ENCODE measurements around the gene MPZL1. TPM values are rescaled to one million over a fixed set of nuclear protein-coding genes. Genes with fewer than 3 reads are reported as not detected.

The MPZL1 gene
- polyA plus RNA-seq, 3 donors: 23.1 to 63.6 (median 61.8) TPM

- no peaks in the 10 kb centered on the region for H3K27me3 ChIP-seq (ENCODE audit: control insufficient read depth in 2 of 2, insufficient read depth in 2 of 2, low read length in 2 of 2)
- no peaks in the 10 kb centered on the region for H3K36me3 Mint-ChIP-seq
- H3K4me2 ChIP-seq (replicated peaks; ENCODE audit: extremely low read depth, low read length, poor library complexity, severe bottlenecking): no peak overlapping the region
- no peaks in the 10 kb centered on the region for H3K79me2 ChIP-seq (ENCODE audit: insufficient read depth, low read length)
- H3K4me1 Mint-ChIP-seq: peaks cover 4% of the 10 kb centered on the region
- no peaks in the 10 kb centered on the region for H3K9me3 ChIP-seq (replicated peaks in 1 of 2; ENCODE audit: control insufficient read depth in 1 of 2, insufficient read depth in 1 of 2, low read length in 2 of 2)
- intact Hi-C loops (cut with micrococcal nuclease): no loop called here
- H3K9ac ChIP-seq (ENCODE audit: insufficient read depth, low read length, poor library complexity, severe bottlenecking): no peak overlapping the region
- peaks cover 0 to 4% (median 1%) of the 10 kb centered on the region in 3 donors for H3K27me3 Mint-ChIP-seq (ENCODE audit: low read depth in 3 of 3)
- no peak for DNase-seq
- no peak for TF ChIP-seq CTCF (IDR thresholded peaks at IDR 0.05)
- no peak overlapping the region for H2AFZ ChIP-seq (ENCODE audit: insufficient read depth, low read depth, low read length, poor library complexity, severe bottlenecking)
- no peaks in the 10 kb centered on the region for H3K4me1 ChIP-seq (ENCODE audit: control insufficient read depth in 1 of 2, insufficient read depth in 2 of 2, low read length in 2 of 2)
- H3K27ac Mint-ChIP-seq: no peak overlapping the region
- H3K9me3 Mint-ChIP-seq: peaks cover 0 to 3% (median 0%) of the 10 kb centered on the region in 7 donors
- no peak overlapping the region for H3K27ac ChIP-seq (ENCODE audit: low read depth in 1 of 2, low read length in 2 of 2)
- H3K4me3 ChIP-seq (replicated peaks in 1 of 3; ENCODE audit: low read depth in 2 of 3, low read length in 3 of 3): no peak overlapping the region
- no peaks in the 10 kb centered on the region for H3K36me3 ChIP-seq (replicated peaks in 1 of 2; ENCODE audit: control insufficient read depth in 1 of 2, insufficient read depth in 2 of 2, low read length in 2 of 2)
- no CpG with 5 or more reads among the region's 2 CpGs for WGBS (ENCODE audit: insufficient coverage)
- no peak overlapping the region for H3K4me3 Mint-ChIP-seq
- H4K20me1 ChIP-seq (ENCODE audit: insufficient read depth, low read length): no peaks in the 10 kb centered on the region
Observed at GRCh38 chr1:167839009-167839408, 117.2 kb downstream of the MPZL1 start.

Other genes with a start within 250 kb of the MPZL1 start
- gene CD247, start 203.5 kb upstream of the MPZL1 start, polyA plus RNA-seq: 1 to 10 TPM in 2 of 3 donors, under 1 TPM in 1; 0.29 to 1.8 (median 1.6) TPM
- gene CREG1, start 168.2 kb upstream of the MPZL1 start, polyA plus RNA-seq: 100 to 1,000 TPM; 150 to 309 (median 248) TPM
- gene RCSD1, start 91.8 kb upstream of the MPZL1 start, polyA plus RNA-seq: 100 to 1,000 TPM; 116 to 218 (median 216) TPM
- gene ADCY10, start 192.2 kb downstream of the MPZL1 start, polyA plus RNA-seq: under 1 TPM in 1 of 3 donors, not detected in 2; 0.09 TPM
- 10 to 100 TPM; 11.8 to 16.1 (median 11.9) TPM for gene DCAF6, start 214.7 kb downstream of the MPZL1 start, polyA plus RNA-seq
- gene MPC2, start 215.1 kb downstream of the MPZL1 start, polyA plus RNA-seq: 10 to 100 TPM; 14.2 to 70.3 (median 59.4) TPM